NB4 (cell line): ENCODE measurements around the gene ACACA.

Source experiments
- CTCF ChIP-seq: IDR thresholded peaks from one replicate; pipeline ENCODE4 v1.5.1; 2012; ENCODE audit warnings: low read depth, low read length
- MYC ChIP-seq: IDR thresholded peaks from 2 replicates; pipeline ENCODE4 v1.6.1; 2011; ENCODE audit warnings: low read depth, low read length
- POLR2A ChIP-seq: IDR thresholded peaks from 2 replicates; pipeline ENCODE4 v1.6.1; 2011; ENCODE audit warnings: mild to moderate bottlenecking; ENCODE audit not compliant: insufficient read length; ENCODE audit errors: extremely low read depth
- TF ChIP-seq, protein P1 (sequence below): IDR thresholded peaks from 2 replicates; pipeline ENCODE4 v1.6.1; 2011; ENCODE audit warnings: low read depth, low read length

GRCh38 chr17:37109106-37109505 is 297.5 kb downstream of the ACACA start:
- TF ChIP-seq POLR2A (no peak), CTCF (no peak), MYC (no peak)
- TF ChIP-seq, protein P1, sequence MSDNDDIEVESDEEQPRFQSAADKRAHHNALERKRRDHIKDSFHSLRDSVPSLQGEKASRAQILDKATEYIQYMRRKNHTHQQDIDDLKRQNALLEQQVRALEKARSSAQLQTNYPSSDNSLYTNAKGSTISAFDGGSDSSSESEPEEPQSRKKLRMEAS, result no peak
